GM19463 (cell line): Measurements from ENCODE around the gene LRCH3.

Experiments used
- ATAC-seq: cut with Tn5 transposase; IDR thresholded peaks from one replicate; pipeline ENCODE4 v1.9.1; 2021; ENCODE audit warnings: mild to moderate bottlenecking, moderate library complexity; ENCODE audit not compliant: unreplicated experiment

Gene LRCH3

GRCh38 chr3:197791113-197791891, at the start of gene LRCH3:
Gene LRCH3 (plus strand): TSS chr3:197791254. CDS start chr3:197791279, 25 bp downstream.
- ATAC-seq: peak; percentile 85

GRCh38 chr3:197742787-197743186, 48.3 kb upstream of the LRCH3 start:
- ATAC-seq: no peak

- ATAC-seq: no peak
These were observed 44.8 kb upstream of the LRCH3 start for GRCh38 chr3:197746209-197746608.

GRCh38 chr3:197746801-197747237, 44.2 kb upstream of the LRCH3 start:
- ATAC-seq: no peak

- no peak for ATAC-seq
These were observed 42.3 kb upstream of the LRCH3 start for GRCh38 chr3:197748597-197749314.

- ATAC-seq: peak; percentile 34
These were observed 41.8 kb upstream of the LRCH3 start for GRCh38 chr3:197749315-197749600.

- peak; percentile 83 for ATAC-seq
These were observed 41.3 kb upstream of the LRCH3 start, which contains the start of gene FYTTD1 for GRCh38 chr3:197749601-197750395. Gene FYTTD1 (plus strand): TSS chr3:197749883. CDS start chr3:197749972, 89 bp downstream.

- peak; percentile 42 for ATAC-seq
These were observed 40.6 kb upstream of the LRCH3 start for GRCh38 chr3:197750396-197750831.

- no peak for ATAC-seq
These were observed 40.0 kb upstream of the LRCH3 start for GRCh38 chr3:197750858-197751737.

- no peak for ATAC-seq
These were observed 38.9 kb upstream of the LRCH3 start for GRCh38 chr3:197752107-197752506.

GRCh38 chr3:197753263-197753662, 37.8 kb upstream of the LRCH3 start:
- no peak for ATAC-seq

- ATAC-seq: no peak
These were observed 34.4 kb upstream of the LRCH3 start for GRCh38 chr3:197756704-197757103.

- no peak for ATAC-seq
These were observed 32.5 kb upstream of the LRCH3 start for GRCh38 chr3:197758512-197758911.

- ATAC-seq: no peak
These were observed 29.3 kb upstream of the LRCH3 start for GRCh38 chr3:197761784-197762183.

GRCh38 chr3:197775317-197775716, 15.7 kb upstream of the LRCH3 start:
- ATAC-seq: no peak

GRCh38 chr3:197782230-197782629, 8.8 kb upstream of the LRCH3 start:
- peak; percentile 50 for ATAC-seq

- no peak for ATAC-seq
These were observed 7.0 kb upstream of the LRCH3 start for GRCh38 chr3:197784019-197784585.

- no peak for ATAC-seq
These were observed 3.6 kb upstream of the LRCH3 start for GRCh38 chr3:197787412-197787811.

- ATAC-seq: no peak
These were observed 1.7 kb upstream of the LRCH3 start for GRCh38 chr3:197789309-197789708.

GRCh38 chr3:197790033-197790432, 1.0 kb upstream of the LRCH3 start:
- ATAC-seq: no peak
